ENCODE data around the gene RIC1.

GRCh38 chr9:5712651-5713390, 83.9 kb downstream of the RIC1 start:
- TF ChIP-seq CTCF (IDR thresholded peaks at IDR 0.05) (no peak), POLR2A (IDR thresholded peaks at IDR 0.05) (no peak), POLR2AphosphoS5 (IDR thresholded peaks at IDR 0.05) (no peak)

Measured in prostate gland (tissue), 2 donors.